ENCODE measurements around the gene CZIB. TPM values are rescaled to one million over a fixed set of nuclear protein-coding genes. Genes with fewer than 3 reads are reported as not detected.

Gene CZIB
- 61.6 and 70.9 TPM in 2 replicates for total RNA-seq (2014; rRNA removed; shearing (Covaris generic))

DNA sequence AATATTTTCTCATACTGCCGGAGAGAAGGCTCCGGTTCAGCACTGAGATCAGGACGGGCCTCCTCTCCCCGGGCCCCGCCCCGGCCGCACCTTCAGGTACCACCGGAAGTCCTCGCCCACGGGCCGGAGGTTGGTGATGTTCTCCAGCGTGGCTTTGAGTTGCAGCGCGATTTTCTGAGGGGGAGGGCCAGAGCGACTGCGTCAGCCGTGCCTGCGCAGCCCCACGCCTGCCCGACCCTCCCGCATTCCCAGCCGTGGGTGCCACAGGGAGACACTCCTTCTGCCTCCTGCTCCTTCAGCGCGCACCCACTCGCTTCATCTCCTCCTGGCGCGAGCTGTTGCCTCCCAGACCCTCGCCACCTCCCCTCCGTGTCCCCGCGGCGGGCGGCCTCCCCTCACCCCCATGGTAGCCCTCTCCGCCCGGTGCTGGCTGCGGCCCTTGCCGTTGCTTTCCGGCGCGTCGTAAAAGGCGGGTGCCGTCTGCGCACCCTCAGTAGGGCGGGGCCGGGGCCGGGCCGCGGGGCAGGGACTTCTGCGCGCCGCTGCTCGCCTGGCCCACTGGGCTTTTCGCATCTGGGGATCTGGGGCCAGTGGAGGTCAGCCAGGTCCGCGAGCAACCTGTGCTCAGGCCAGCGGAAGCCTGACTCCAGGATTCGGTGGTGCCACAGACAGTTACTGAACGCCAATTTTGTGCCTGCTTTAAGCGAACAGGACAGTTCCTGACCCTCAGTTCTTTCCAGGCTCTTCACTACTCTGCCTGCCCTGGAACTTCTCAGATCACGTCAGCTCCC is at the start of gene CZIB:
Gene CZIB, minus strand, starts transcription at position 464 of the 791 bp plus-strand sequence. Its CDS starts 59 bp downstream, at position 405.
- in situ Hi-C loops (cut with HindIII; ENCODE audit: low sequenced_read_pairs), result no loop called here
- DNase-seq (ENCODE audit: low spot score), result peak; percentile 95

DNA sequence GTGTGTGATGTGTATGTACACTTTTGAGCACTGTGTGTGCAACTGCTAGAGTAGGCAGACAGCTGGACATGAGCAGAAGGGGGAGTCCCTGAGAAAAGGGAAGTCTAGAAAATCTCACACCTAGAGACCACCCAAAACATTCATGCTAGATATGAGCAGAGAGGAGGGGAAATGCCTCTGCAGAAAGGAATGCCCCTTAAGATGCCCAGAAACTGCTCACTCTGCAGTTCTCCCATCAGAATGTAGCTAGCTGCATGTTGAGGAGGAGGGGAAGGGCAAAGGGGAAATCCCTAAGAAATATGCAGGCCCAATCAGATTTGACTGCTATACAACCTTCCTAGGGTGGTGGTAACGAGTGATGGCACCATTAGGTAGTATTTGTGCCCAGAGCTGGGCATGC is 49.7 kb upstream of the CZIB start:
- DNase-seq (ENCODE audit: low spot score), result no peak
- in situ Hi-C loops (cut with HindIII; ENCODE audit: low sequenced_read_pairs), result no loop called here

DNA sequence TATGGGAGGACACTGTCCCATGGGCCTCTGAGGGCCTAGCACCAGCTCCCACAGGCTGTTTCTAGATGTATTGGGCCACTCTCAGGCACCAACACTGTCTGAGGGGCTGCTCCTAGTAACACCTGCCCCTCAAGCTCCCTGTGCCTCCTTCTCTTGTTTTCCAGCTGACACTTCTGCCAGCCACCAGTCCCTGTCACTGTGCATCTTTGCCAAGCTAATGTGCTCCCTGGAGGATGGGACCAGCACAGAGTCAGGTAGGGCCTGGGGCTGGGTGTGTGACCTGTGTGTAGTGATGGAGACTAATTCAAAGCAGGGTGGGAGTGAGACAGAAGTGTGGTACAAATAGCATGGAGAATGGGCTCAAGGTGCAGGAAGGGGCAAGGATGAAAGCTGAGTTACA is 47.3 kb upstream of the CZIB start:
- in situ Hi-C loops (cut with HindIII; ENCODE audit: low sequenced_read_pairs), result no loop called here

DNA sequence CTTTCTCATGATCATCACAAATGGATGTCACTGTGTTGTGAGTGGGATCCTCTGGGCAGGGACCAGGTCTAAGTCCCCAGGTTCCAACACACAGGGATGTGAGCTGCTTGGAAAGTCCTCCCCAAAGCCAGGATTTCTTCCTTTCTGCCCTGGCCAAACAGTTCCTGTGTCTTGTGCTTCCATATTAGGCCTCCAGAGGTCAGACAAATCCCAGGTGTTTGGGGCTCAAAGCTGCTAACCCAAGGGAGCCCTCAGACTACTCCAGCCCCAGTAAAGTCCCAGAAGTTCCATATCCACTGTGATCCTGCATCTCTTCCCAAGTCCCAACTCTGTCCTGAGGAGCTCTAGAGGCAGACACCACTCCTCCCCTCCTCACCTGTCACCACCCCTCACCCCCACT is 45.6 kb upstream of the CZIB start:
- DNase-seq (ENCODE audit: low spot score), result no peak
- in situ Hi-C loops (cut with HindIII; ENCODE audit: low sequenced_read_pairs), result no loop called here

More for the DNA sequence above, 47.3 kb upstream of the CZIB start:
- DNase-seq (ENCODE audit: low spot score), result no peak

DNA sequence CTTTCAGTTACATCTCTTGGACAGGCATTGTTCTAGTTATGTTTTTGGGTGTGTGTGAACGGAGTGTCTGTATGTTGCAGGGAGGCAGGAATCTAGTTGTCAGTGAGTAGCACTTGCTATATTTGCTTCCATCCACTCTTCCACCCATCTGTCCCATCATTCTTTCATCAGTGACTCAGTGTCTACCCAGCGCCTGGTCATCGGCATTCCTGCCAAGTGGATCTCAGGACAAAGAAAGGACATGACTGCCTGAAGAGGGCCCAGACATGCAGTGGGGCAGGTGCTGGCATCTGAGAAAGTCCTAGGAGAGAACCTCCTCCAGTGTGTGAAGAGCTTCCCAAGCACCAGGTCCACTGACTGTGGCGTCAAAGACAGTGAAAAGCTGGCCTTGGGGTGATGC is 45.1 kb upstream of the CZIB start:
- no peak for DNase-seq (ENCODE audit: low spot score)
- in situ Hi-C loops (cut with HindIII; ENCODE audit: low sequenced_read_pairs), result no loop called here

DNA sequence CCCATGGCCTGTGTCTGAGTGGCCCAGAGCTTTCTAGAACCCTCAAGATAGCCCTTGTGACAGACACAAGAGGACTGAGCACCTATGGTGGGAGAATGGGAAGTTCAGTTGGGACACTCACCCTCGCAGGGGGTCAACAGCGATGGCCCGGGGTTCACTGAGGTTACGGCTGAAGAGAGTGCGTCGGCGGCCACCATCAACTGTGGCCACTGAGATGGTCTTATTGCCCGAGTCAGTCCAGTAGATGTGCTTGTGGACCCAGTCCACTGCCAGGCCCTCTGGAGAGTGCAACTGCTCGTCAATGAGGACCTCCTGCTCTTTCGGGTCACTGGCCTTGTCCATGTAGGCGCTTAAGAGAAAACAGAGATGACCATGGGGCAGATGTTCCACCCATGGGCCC is 43.6 kb upstream of the CZIB start:
- no peak for DNase-seq (ENCODE audit: low spot score)
- in situ Hi-C loops (cut with HindIII; ENCODE audit: low sequenced_read_pairs), result no loop called here

DNA sequence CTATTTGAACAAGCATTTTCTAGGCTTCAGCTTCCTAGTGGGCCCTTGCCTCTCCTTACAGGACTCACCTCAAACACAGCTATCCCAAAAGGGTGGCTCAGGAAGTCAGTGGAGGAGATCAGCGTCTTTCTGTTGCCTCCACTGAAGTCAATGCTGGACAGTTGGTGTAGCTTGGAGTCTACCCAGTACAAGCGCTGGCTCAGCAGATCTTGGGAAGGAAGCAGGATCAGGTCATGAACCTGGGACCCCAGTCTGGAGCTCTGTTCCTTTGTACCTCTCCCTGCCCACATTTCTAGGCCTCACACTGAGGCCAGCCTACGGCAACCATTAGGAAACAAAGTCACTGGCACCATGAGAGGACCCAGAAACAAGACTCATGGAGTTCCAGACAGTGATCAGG is 41.6 kb upstream of the CZIB start:
- in situ Hi-C loops (cut with HindIII; ENCODE audit: low sequenced_read_pairs), result no loop called here
- DNase-seq (ENCODE audit: low spot score), result no peak

DNA sequence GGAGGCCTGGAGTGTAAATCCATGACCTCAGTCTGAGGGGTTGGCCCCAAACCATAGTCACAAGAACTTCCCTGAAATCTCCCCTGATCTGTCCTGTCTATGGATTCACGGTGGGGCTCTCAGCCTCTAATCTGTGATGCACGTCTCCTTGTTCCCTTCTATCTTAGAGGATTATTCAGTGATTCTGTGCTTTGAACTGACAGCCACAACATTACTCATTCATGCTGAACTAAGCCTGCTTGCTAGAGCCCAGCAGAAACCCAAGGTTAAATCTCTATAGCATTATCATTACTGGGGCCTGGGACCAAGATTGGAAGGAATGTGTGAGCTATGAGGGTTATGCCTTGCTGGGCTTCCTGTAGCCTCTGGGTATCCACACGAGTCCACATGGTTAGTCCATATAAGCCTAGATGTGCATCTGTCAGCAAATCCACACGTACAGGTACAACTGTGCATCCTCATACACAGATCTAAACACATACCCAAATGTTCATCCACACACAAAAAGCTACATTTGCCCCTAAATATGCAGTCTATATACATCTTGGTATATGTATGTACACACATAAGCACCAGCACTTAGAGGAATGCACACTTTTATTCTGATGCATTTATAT is 40.3 kb upstream of the CZIB start:
- DNase-seq (ENCODE audit: low spot score), result no peak
- in situ Hi-C loops (cut with HindIII; ENCODE audit: low sequenced_read_pairs), result no loop called here

DNA sequence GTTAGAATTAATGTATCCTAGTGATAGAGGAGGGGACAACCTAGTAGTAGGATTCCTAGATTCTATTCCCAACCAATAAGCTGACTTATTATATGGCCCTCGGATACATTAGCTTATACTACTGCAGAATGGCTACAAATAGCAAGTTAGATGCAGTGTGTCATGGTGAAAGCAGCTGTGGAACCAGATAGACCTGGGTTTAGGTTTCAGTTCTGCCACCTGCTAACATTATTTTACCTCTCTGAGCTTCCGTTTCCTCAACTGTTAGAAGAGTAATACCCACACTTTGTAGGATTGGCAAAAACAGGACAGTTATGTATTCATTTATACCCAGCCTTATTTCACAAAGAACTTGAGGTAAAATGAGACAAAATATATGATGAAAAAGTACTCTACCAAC is 39.5 kb upstream of the CZIB start:
- no peak for DNase-seq (ENCODE audit: low spot score)
- in situ Hi-C loops (cut with HindIII; ENCODE audit: low sequenced_read_pairs), result no loop called here

DNA sequence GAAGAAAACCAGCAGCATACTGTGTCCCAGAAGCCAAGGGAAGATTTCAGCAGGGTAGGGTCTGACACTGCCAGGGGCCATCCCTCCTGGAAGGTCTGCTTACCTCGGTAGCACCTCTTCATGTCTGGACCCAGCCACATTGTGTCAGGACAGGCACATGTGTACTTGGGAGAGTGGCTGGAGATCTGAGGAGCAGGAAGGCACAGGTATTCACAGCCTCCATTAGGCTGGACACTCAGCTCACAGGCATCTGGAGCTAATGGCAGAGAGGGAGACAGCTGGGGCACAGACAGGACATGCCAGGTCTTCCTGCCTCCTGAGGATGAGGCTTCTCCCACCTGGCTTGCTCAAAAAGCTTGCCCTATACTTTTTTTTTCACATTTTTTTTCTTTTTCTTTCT is 37.8 kb upstream of the CZIB start:
- no peak for DNase-seq (ENCODE audit: low spot score)
- in situ Hi-C loops (cut with HindIII; ENCODE audit: low sequenced_read_pairs), result no loop called here

DNA sequence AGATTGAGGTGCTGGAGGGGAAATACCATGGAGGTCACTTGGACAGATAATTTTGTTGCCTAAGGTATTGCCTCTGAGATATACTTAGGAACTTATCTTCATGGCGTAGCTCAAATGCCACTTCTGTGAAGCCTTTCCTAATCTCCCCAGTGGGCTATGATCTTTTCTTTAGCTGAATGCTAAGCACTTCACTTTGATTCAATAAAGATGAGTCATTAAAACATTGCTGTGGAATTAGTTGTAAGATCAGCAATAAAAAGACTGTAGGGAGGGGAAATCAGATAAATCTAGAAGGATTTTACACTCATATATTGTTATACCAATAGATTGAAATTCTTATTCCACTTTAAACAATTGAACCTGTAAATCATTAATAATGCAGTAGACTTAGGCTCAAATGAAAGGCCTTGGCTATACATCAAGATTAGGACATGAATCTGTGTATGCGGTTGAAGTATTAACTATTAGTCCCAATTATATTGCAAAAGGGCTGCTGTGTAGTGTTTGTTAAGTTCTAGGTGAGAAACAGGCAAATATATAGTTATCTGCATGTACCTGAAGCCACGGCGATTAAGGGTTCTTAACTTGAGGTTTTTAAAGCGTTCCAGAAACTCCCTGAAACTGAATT is 37.1 kb upstream of the CZIB start:
- DNase-seq (ENCODE audit: low spot score), result no peak
- in situ Hi-C loops (cut with HindIII; ENCODE audit: low sequenced_read_pairs), result no loop called here

DNA sequence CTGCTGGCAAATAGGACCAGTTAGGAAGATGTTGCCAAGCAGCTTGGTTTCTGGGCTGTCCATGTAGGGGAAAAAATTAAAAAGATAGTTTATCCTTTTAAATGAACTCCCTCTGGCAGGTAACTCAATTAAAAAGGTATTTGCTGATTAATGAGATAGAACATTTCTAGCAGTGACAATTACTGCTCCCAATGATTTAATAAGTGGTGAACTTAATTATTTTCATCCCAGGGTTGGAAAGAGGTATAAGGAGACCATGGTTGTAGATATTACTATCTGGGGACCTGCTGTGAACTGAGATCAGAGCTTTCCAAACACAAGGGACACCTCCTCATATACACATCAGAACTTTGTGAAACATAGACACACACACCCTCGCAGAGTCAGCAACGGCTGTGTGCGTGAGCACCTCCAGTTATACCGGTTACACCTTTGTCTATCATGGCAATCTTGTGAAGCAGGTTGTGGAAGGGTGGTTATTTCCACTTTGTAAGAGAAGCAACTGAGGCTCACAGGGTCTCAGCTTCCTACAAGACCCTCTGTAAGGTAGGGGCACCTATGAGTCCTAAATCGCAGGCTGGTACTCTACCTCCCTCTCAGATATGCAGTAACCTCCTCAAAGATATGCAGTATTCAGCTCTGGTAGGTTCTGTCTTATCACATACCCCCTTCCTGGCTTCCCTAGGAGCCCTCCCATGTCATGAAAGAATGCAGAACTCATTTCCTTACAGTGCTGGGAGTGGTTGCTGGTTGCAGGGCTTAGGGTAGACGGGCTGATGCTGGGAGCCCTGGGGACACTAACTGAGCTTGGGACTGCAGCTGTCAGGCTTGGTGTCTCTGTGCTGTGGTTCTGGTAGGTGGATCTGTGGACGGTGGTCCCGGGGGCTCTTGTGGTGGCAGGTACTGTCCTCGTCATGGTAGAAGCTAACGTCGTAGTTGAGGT is 36.3 kb upstream of the CZIB start:
- DNase-seq (ENCODE audit: low spot score), result no peak
- in situ Hi-C loops (cut with HindIII; ENCODE audit: low sequenced_read_pairs), result no loop called here

DNA sequence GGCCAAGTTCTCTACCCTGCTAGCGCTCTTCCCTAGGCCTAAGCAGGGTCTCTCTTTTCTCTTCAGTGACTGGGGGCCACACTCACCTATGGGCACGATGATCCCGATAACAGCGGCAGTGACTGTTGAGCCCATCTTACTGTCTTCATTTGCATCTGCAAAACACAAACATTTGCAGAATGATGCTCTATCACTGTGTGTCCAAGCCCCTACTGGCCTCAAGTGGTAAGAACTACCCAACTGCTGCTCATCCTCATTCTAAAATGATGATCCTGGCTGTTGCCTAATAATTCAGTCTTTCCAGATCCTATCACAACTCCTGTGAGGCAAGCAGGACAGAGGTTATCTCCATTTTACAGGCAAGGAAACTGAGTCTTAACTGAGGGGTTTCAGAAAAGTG is 34.6 kb upstream of the CZIB start:
- no peak for DNase-seq (ENCODE audit: low spot score)
- in situ Hi-C loops (cut with HindIII; ENCODE audit: low sequenced_read_pairs), result no loop called here

DNA sequence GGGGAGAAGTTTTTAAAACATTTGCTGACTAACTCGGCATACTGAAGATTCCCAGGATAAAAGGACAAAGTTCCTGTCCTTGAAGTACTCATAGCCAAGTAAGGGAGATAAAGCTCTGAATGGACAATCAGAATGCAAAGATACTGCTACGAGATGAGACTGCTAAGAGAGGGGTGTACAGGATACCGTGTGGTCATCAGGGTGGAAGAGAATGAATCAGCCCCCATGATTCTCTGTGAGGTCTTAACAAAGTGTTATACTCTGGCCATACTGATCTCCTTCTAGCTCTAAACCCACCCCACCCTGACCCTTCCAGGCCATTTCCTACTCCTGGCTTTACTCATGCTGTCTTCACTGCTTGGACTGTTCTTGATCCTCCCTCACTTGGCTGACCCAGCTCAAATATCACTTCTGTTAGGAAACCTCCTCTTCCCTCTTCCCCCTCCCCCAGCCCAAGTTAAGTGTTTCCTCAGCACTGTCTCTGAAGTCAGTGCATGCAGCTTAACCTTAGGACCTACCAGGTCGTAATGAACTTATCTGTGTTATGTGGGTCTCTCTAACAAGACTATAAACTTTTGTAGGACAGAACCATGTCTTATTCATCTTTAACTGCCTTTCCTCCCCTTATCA is 33.7 kb upstream of the CZIB start:
- in situ Hi-C loops (cut with HindIII; ENCODE audit: low sequenced_read_pairs), result no loop called here
- DNase-seq (ENCODE audit: low spot score), result no peak

DNA sequence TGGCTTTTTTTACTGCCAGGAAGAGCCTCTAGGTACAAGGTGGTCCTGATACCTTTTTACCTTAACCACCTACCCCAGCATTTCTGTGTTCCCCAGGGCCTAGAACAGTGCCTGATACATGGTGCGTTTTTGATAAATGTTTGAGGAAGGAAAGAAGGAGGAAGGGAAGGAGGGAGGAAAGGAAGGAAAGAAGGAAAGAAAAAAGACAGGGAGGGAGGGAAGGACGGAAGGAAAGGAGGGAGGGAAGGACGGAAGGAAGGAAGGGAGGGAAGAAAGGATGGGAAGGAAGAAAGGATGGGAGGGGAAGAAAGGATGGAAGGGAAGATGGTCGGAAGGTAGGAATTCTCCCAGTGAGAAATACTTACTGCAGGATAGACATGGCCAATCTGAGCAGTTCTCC is 29.9 kb upstream of the CZIB start:
- DNase-seq (ENCODE audit: low spot score), result no peak
- in situ Hi-C loops (cut with HindIII; ENCODE audit: low sequenced_read_pairs), result no loop called here

DNA sequence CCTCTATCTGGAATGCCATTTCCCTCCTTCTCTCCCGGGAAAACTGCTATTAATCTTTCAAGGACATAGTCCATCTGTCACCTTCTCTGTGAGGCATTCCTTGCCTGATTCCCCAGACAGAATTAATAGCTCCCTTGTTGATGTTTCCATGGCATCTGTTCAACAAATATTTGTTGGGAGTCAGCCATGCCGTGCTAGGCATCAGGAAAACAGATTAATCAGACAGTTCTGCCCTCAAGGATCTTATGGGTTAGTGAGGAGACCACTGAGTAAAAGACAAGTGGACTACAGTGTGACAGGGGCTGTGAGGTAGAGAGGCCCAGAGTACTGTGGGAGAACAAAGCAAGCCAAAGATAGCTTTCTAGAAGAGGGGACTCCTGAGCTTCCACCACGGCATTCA is 29.3 kb upstream of the CZIB start:
- in situ Hi-C loops (cut with HindIII; ENCODE audit: low sequenced_read_pairs), result no loop called here
- DNase-seq (ENCODE audit: low spot score), result no peak

DNA sequence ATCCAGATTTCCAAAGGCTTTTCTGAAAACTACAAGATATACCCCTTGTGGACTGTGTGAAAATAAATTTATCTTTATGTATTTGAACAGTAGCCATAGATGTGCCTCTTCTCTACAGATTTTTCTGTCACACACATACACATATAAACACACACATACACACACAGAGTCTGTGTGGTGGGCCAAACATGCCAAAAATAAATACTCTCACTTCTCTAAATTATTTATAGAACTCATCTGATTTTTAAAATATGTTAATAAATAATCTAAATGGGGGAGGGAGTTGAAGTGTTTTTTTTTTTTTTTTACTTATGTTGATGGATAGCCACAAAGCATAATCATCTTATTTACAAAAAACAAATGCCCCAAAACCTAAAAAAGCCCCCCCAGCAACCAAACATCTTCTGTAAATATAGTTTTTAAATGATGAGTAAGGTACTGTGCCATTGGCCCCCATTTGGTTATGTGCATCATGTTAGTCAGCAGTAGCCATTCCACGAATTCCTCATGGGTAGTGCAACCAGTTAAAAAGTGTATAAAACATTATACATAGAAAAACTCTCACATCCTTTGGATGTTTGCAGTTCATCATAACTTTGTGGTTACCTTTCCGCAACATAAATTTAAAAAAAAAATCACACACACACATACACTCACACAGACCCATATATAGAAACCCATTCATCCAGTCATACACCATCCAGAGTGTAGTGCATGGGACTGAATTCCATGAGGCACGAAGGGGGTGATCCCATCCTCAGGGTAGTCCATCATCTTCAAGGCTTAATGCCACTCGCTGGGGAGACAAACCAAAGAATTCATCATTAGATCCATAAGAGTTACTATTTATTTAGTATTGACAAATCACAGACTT is 26.1 kb upstream of the CZIB start:
- in situ Hi-C loops (cut with HindIII; ENCODE audit: low sequenced_read_pairs), result no loop called here
- DNase-seq (ENCODE audit: low spot score), result no peak

DNA sequence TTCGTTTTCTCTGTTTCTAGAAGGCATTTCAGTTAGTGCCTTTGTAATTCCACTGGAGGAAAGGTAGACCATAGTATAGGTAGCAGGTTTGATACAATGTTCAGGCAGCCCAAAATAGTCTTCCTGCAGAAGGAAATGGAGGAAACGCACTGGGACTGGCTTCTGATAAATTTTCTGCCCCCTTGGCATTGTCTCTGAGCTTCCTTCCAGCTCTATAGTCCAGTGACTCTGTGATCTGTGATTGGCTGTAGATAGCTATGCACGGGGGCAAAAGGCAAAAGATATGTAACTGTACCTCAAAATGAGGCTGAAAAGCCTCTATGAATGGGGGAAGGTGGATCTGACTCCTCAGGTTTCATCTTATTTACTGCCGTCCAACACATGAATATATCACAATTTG is 23.7 kb upstream of the CZIB start:
- no peak for DNase-seq (ENCODE audit: low spot score)
- in situ Hi-C loops (cut with HindIII; ENCODE audit: low sequenced_read_pairs), result no loop called here

Data from G401 (cell line).